Activated CD4-positive, CD25-positive, alpha-beta regulatory T cell treated with anti-CD3 and anti-CD28 coated beads, Interleukin-2, amount 50 U/mL, for 72 hours (primary cell): ENCODE results near the gene OR6Q1.

Source experiments
- DNase-seq: peaks from one replicate; pipeline ENCODE4 v3.0.0; 2021

Gene OR6Q1

GRCh38 chr11:58058276-58059006 is 27.7 kb downstream of the OR6Q1 start:
- DNase-seq = no peak

GRCh38 chr11:58059007-58059350 is 28.2 kb downstream of the OR6Q1 start:
- no peak for DNase-seq

GRCh38 chr11:58060535-58060934 is 29.8 kb downstream of the OR6Q1 start:
- no peak for DNase-seq

GRCh38 chr11:58060939-58061672 is 30.4 kb downstream of the OR6Q1 start:
- no peak for DNase-seq

GRCh38 chr11:58061813-58062212 is 31.1 kb downstream of the OR6Q1 start:
- DNase-seq = no peak

GRCh38 chr11:58067685-58068084 is 36.9 kb downstream of the OR6Q1 start:
- DNase-seq = no peak

GRCh38 chr11:58068655-58069054 is 37.9 kb downstream of the OR6Q1 start:
- DNase-seq = no peak

GRCh38 chr11:58070585-58070984 is 39.8 kb downstream of the OR6Q1 start:
- DNase-seq = no peak

GRCh38 chr11:58075781-58076180 is 45.0 kb downstream of the OR6Q1 start:
- no peak for DNase-seq
